ENCODE data around the gene PTPRD.

GRCh38 chr9:10054456-10054855 is 558.3 kb downstream of the PTPRD start:
- TF ChIP-seq CTCF (IDR thresholded peaks at IDR 0.05; ENCODE audit: insufficient read depth, low read length, poor library complexity, severe bottlenecking): no peak
- TF ChIP-seq EZH2phosphoT487 (conservative IDR thresholded peaks at IDR 0.05; ENCODE audit: low read length): no peak
